Measurements from ENCODE around the gene NREP. TPM values are rescaled to one million over a fixed set of nuclear protein-coding genes. Genes with fewer than 3 reads are reported as not detected.

Gene NREP
- total RNA-seq, 6 experiments from 2014 or later = 32.0 to 89.1 (median 35.1) TPM

DNA sequence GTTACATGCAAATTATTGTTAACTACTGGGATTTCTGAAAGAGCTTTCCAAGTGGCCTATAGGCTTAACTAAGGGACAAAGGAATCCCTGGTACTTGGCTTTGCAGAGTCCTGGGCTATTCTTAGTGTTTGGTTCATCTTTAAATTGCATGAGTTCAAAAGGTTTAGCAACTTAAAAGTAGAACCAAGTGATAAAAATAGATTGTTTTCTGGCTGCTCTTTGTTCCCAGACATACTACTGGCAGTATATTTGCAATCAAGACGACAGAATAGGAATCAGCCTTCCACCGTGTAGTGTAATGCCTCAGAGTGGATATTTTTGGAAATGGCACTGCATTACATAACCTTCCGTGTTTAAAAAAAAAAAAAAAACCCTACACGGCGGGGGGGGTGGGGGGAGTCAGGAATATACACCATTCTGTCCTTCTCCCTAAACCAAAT lies 1.0 kb downstream of the NREP start:
- Mint-ChIP-seq H3K27ac (peak overlapping the region; percentile 75), H3K4me1 (ENCODE audit: low read depth) (peaks cover 41% of the 10 kb centered on the region), H3K27me3 (ENCODE audit: insufficient read depth) (no peaks in the 10 kb centered on the region), H3K36me3 (ENCODE audit: low read depth) (peaks cover 21% of the 10 kb centered on the region), H3K4me3 (peak overlapping the region; percentile 91), H3K9me3 (no peaks in the 10 kb centered on the region)
- TF ChIP-seq, protein P1, sequence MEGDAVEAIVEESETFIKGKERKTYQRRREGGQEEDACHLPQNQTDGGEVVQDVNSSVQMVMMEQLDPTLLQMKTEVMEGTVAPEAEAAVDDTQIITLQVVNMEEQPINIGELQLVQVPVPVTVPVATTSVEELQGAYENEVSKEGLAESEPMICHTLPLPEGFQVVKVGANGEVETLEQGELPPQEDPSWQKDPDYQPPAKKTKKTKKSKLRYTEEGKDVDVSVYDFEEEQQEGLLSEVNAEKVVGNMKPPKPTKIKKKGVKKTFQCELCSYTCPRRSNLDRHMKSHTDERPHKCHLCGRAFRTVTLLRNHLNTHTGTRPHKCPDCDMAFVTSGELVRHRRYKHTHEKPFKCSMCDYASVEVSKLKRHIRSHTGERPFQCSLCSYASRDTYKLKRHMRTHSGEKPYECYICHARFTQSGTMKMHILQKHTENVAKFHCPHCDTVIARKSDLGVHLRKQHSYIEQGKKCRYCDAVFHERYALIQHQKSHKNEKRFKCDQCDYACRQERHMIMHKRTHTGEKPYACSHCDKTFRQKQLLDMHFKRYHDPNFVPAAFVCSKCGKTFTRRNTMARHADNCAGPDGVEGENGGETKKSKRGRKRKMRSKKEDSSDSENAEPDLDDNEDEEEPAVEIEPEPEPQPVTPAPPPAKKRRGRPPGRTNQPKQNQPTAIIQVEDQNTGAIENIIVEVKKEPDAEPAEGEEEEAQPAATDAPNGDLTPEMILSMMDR (IDR thresholded peaks at IDR 0.05) = no peak
- DNase-seq = peak; percentile 32

DNA sequence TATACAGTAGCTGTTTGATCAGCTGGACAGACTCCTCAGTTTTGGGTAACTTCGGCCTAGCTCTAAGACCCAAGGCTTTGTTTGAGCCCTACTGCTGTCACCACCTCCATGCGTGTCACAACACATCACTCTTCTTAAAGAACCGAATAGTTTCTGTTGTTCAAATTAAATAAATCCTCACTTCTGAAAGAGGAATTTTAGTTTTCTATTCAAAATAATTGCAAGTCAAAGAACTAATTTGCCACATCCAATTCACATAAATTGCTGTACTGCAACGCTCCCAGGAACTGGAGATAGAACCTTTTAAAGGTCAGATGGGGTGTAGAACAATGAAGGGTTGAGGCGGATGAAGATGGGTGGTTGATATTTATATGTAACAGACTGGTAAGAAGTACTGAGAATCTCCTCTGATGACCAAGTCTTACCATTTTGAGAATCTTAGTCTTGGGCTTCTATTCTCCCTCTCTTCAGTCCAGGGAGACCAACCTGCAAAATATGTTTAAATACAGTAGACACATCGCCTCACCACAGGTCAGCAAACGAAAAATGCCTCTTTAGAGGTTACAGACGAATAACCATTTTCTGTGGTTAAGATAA lies 1.6 kb downstream of the NREP start:
- Mint-ChIP-seq H3K4me1 (ENCODE audit: low read depth) (peaks cover 43% of the 10 kb centered on the region), H3K4me3 (peak overlapping the region; percentile 91), H3K27ac (peak overlapping the region; percentile 75), H3K36me3 (ENCODE audit: low read depth) (peaks cover 23% of the 10 kb centered on the region), H3K9me3 (no peaks in the 10 kb centered on the region), H3K27me3 (ENCODE audit: insufficient read depth) (no peaks in the 10 kb centered on the region)
- TF ChIP-seq, protein P1 (IDR thresholded peaks at IDR 0.05) = no peak
- DNase-seq = no peak

DNA sequence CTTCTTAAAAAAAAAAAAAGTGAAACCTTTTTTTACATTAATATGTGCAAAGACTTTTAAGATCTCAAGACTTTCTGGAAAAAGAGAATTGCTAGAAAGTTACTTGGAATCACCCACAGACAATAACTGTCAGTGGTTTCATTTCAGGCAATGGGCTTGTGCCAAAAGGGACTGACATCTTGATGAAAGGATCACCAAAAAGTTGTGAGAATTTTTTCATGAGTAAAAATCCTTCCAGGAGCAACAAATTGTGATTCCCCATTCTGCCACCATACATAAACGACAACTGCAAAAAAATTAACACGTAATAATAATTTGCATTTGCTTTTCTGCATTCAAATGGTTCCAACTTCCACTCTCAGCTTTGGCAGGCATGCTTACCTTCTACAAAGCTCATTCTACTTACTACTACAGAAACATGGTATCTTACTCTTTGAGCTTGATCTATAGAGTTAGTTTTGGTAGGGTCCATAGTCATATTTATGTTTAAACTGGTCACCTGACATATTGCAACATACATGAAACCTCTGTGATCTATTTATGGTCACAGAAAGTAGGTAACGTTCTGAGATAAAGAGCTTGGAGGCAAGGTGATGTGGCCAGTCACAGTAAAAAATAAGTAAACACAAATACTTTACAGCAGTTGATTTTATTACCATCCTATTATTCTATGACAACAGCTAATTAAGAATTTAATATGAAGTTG lies 3.0 kb downstream of the NREP start:
- peaks cover 57% of the 10 kb centered on the region for H3K4me1 Mint-ChIP-seq (ENCODE audit: low read depth)
- no peak overlapping the region for H3K27ac Mint-ChIP-seq
- peak overlapping the region; percentile 5; the same call in 1 of the 2 replicates for H3K4me3 Mint-ChIP-seq

DNA sequence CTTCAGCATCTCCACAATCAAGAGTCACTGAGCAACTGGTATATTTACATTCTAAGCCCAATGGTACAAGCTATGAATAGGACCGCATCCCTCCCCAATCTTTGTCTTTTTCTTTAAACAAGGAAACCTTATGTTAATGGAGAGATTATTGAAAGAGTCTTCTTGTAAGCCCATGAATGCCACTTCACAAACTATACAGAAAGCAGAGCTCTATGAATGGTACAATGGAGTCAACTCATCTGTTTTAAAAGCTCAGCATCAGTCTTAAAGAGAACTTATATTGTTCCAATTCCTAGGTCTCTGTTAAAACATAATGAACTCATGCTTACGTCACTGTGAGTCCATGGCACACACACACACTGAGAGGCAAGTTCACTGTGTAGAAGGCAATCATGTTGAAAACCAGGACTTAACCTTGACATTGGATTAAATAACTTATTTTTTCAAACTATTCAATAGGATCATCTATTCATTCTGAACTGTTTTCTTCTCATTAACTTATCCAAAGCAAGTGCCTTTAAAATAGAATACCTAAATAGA lies 4.5 kb downstream of the NREP start:
- Mint-ChIP-seq H3K4me1 (ENCODE audit: low read depth) (peaks cover 62% of the 10 kb centered on the region), H3K36me3 (ENCODE audit: low read depth) (peaks cover 30% of the 10 kb centered on the region), H3K27me3 (ENCODE audit: insufficient read depth) (no peaks in the 10 kb centered on the region), H3K4me3 (no peak overlapping the region), H3K27ac (no peak overlapping the region), H3K9me3 (no peaks in the 10 kb centered on the region)
- DNase-seq = no peak
- TF ChIP-seq, protein P1 (IDR thresholded peaks at IDR 0.05) = no peak

More for the DNA sequence above, 3.0 kb downstream of the NREP start:
- Mint-ChIP-seq H3K36me3 (ENCODE audit: low read depth) (peaks cover 30% of the 10 kb centered on the region), H3K27me3 (ENCODE audit: insufficient read depth) (no peaks in the 10 kb centered on the region), H3K9me3 (no peaks in the 10 kb centered on the region)
- no peak for DNase-seq
- TF ChIP-seq, protein P1 (IDR thresholded peaks at IDR 0.05) = no peak

DNA sequence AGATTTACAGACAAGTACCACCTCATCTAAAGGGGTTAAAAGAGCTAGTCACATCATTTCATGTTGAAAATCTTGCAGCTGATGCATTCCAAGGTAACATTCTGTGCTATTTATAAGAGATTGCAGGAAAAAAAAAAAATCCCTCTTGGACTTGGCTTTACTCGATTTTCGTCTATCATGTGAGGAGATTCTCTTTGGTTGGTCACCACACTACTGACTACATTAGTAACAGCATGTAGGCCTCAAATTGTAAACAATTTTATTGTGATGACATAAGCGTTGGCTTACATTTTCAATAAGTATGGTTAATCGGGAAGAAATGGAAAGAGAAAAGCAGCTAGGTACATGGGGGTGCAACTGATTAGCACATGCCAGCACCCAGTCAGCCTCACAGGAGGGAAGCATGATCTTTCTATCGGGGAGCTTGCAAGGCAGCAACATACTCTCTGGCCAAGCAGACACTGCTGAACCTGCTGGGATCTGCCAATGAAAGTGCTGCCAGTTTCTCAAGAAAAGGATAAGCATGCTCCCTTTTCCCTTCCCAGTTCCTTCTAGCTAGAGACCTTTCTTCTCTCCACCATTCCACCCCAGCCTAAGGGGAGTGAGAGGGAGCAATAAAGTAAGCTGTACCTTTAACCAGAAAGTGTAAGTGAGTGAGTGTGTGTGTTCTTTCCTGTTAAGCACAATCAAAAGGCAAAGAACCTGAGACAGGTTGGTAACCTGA lies 7.5 kb downstream of the NREP start:
- no peaks in the 10 kb centered on the region for H3K9me3 Mint-ChIP-seq
- peaks cover 77% of the 10 kb centered on the region for H3K4me1 Mint-ChIP-seq (ENCODE audit: low read depth)
- no peak overlapping the region for H3K4me3 Mint-ChIP-seq
- no peak for DNase-seq
- TF ChIP-seq, protein P1 (IDR thresholded peaks at IDR 0.05) = no peak
- H3K27ac Mint-ChIP-seq = peak overlapping the region; percentile 82
- peaks cover 34% of the 10 kb centered on the region for H3K36me3 Mint-ChIP-seq (ENCODE audit: low read depth)
- no peaks in the 10 kb centered on the region for H3K27me3 Mint-ChIP-seq (ENCODE audit: insufficient read depth)

All from HFFc6 (cell line).